GM19468 (cell line): ENCODE measurements around the gene ANKRD13A.
"Not testable (repeated sequence)": the region's sequence is repeated elsewhere in the genome, so short reads cannot be mapped to it uniquely, and the experiment has no call there.

Source experiments
- ATAC-seq: cut with Tn5 transposase; IDR thresholded peaks from one replicate; pipeline ENCODE4 v1.9.1; 2021; ENCODE audit warnings: mild to moderate bottlenecking, moderate library complexity, moderate number of reproducible peaks; ENCODE audit not compliant: unreplicated experiment; ENCODE audit errors: extremely low read depth

ANKRD13A gene

DNA sequence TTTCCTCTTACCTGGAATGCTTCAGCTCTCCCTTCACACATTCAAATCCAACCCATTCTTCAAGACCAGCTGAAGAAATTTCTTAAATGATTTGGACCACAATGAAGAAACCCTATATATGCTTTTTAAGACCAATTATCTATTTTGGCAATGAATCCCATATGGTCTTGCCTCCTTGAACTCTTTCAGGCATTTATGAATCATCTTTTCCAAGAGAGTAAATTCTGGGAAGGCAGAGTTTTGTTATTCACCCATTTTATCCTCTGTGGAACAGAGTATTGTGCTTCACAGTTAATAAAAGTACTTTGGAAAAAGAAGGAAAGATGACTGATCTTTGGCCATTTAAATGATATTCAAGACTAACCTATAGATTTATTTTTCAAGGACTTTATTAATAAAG lies 17.0 kb upstream of the ANKRD13A start:
- ATAC-seq: no peak

DNA sequence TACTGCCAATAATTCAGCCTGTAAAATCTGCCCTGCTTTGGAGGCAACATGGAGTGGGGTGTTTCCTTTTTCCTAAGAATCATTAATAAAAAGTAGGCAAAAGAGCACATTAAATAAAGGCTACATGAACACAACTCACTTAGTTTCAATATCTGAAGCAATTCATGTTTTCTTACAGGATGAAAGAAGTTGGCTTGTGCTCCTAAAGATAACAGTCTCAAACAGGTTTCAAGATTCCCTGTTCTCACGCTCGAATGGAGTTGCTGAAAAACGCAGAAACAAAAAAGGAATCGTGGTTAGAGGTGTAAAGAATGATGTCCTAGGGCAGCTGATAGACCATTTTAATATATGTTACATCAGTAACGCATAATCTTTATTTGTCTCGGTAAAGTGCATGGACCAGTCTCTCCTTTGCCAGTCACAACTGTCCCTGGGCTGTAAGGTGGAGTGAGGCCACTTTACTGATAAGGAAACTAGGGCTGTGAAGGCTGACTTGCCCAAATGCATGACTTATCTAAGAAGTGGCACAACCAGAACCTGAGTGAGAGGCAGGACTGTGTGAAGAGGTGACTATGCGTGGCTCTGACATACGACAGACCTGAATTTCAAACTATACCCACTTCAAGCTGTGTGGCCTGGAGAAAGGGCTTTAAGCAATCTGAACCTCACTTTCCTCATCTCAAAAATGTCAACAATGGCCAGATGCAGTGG lies 15.6 kb upstream of the ANKRD13A start:
- no peak for ATAC-seq

DNA sequence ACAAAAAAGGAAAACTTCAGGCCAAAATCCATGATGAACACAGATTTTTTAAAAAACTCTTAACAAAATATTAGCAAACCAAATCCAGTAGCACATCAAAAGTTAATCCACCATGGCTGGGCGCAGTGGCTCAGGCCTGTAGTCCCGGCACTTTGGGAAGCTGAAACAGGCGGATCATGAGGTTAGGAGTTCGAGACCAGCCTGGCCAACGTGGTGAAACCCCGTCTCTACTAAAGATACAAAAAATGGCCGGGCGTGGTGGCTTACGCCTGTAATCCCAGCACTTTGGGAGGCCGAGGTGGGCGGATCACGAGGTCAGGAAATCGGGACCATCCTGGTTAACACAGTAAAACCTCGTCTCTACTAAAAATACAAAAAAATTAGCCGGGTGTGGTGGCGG lies 13.0 kb upstream of the ANKRD13A start:
- ATAC-seq: not testable (repeated sequence)

DNA sequence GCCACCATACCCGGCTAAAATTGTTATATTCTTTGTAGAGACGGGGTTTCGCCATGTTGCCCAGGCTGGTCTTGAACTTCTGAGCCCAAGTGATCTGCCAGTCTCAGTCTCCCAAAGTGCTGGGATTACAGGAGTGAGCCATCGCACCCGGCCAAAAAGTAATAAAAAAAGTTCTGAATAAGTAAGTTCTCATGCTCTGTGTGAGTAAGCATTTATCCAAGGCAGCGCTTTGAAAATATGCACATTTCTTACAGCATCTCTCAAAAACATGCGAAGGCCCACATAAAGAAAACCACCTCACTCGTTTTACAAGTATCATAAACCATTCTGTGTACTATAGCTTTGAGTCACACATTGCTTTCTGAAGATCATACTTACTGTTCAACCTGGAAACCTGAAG lies 11.6 kb upstream of the ANKRD13A start:
- ATAC-seq: no peak

DNA sequence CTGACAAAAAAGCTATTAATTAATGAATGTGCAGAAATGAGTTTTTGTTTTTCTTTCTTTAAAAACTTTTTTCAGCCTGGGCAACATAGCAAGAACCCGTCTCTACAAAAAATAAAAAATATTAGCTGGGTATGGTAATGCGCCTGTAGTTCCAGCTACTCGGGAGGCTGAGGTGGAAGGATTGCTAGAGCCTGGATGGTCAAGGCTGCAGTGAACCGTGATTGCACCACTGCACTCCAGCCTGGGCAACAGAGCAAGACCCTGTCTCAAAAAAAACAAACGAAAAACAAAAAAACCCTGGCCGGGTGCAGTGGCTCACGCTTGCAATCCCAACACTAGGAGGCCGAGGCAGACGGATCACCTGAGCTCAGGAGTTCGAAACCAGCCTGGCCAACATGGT lies 11.0 kb upstream of the ANKRD13A start:
- no peak for ATAC-seq

DNA sequence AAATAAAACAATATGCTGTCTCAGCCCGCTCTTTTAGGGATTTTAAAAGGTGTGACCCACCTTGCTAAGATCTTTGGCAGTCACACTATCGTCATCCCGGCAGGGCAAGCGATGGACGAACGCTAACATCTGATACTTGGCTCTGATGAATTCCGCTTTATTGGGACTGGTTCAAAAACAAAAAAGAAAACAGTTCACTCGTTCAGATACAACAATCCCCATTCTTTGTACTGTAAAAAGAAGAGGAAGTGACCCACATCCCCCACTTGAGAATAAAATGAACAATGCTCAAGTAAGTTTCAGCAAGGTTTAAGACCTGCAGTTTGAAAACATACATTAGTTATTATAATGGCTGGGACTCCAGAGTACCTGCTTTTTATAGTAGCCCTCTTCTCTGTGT lies 10.3 kb upstream of the ANKRD13A start:
- no peak for ATAC-seq

DNA sequence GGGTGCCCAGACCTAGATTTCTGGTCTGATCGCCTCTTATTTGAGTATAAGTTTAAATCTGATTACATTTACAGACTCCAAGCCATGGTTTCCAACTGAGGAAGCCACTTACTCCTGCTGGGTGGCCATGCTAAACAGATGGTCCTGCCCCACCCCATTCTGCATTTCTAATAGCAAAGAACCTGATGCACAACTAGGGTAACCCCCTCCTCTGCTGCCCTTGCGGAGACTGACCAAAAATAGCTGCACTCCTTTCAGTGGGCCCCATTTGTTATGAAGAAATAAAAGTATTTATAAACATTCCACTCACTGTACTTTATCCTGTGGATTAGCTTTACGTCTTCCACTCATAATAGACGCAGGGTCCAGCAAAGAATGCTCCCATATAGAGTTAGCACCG lies 9.8 kb upstream of the ANKRD13A start:
- no peak for ATAC-seq

DNA sequence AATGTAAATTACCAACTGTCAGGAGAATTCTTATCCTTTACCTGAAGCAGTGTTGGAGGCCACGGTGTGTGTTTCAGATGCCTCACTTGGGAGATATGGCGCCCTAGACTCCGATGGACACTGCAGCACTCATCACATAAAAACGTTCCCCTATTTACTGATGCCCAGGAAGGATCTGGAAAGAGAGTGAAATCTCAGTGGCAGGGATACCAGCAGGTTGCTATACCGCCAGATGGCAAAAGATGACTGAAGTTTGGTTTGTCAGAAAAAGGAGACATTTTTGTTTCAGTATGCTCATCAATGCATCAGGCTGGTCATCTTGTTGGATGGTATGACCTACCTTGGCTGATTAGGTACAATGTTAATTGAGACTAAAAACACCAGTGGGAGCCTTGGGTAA lies 7.6 kb upstream of the ANKRD13A start:
- no peak for ATAC-seq

DNA sequence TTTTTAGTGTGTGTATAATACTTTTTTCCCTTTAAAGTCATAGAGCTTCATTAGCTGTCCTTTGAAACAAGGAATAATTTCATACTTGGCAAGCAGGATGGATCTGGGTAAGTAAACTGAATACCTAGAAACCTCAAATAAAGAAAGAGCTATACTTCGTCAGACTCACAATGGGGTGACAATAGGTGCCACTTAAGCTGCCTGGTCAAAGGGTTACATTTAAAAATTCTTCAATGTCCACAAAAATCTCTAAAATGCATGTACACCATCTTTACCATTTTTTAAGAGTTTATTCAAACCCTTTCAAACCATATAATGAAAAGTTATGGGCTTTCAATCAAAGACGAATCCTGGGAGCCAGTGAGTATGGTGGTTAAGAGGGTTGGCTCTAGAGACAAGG lies 6.1 kb upstream of the ANKRD13A start:
- no peak for ATAC-seq

DNA sequence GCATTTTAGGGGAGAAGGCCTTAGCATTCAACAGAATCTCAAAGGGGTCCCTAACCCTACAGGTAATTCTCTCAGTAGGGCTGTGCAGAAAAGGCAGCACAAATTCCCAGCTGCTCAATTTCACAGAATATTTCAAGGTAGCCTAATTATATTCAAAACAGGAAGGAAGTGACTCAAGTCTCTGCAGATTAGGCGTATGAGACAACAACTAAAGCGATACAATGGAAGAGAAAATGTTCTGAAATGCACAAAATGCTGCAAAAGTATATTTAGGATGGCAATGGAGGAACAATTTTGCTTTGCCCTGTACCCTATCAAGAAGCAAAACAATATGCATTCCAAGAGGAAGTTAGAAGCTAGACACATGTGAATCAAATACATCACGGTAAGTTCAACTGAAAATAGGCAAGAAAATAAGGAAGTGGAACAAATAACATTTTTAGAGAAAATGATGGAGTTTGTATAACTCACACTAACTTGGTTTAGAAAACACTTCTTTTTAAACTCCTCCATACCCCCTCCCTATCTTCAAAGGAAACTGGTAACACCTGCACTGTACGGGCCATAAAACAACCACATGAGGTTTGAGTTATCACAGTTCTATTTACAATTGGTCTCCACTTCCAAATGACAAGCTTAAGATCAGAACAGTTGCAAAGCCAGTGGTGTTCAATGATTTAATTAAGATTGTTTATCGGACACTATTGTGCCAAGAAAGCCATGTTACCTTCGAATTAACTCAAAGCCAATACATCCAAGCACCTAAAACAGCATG lies 4.6 kb upstream of the ANKRD13A start:
- no peak for ATAC-seq

DNA sequence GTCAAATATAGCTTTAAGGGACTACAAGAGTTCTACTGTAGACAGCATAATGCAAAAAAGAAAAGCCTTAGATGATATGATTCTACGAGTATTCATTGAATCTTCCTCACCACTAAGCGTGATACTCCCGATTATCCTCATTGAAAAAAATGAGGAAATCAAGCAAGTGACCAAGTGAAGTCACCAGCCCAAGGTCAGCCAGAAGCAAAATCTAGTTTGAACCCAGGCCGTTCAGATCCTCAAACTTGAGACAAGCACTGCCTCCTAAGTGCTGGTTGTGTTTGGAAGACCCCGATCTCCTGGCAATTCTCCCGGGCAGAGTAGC lies 3.9 kb upstream of the ANKRD13A start:
- ATAC-seq: no peak

DNA sequence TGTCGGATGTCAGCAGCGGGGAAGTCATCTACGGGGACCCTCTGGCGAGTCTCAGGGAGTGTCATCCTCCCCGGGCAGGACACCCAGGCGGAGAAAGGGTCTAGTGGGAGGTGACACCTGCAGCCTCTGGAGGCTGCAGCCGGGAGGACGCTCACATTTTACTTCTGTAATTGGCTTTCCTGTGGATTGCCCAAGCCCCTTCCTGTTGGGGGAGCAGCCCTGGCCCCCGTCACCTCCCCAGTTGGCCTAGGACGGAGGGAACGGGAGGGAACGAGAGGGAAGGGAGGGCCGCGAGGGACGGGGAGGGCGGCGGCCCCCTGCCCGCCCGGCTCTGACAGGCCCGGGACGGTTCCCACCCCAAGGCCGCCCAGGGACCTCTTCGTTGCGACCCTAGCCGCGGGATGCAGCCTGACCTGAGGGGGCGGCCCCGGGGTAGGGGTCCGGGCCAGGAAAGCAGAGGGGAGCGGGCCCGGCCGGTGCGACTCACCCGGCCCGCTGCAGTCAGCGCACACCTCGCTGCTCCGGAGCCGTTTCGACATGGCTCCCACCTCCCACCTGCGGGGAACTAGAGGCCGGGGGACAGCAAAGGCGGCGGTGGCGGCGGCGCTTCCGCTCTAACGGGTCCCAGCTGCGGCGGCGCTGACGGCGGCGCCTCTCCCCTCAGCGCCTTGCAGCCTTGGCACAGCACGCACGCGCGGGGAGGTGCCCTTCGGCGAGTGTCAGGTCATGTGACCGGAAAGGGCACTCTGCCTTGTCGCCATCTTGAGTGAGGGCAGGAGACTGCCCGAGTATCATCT lies 3.3 kb upstream of the ANKRD13A start, which contains the start of gene GIT2:
TSS of gene GIT2 (minus strand) at position 683 of the 797 bp plus-strand sequence. CDS start at position 539, 144 bp downstream.
- peak; percentile 65 for ATAC-seq

DNA sequence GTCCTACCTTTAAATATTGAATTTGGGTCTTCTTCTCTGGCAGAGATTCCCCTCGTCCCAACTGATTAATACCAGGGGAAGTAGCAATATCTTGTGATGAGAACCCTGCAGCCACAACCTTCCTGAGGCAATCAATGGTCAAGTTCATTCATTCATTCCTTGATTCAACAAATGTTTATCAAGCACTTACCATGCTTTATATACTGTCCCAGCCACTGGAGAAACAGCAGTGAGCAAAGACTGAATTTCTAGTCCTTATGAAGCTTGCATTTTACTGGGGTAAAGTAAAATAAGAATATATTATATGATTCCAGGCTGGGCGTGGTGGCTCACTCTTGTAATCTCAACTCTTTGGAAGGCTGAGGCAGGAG lies 2.8 kb upstream of the ANKRD13A start:
- no peak for ATAC-seq

DNA sequence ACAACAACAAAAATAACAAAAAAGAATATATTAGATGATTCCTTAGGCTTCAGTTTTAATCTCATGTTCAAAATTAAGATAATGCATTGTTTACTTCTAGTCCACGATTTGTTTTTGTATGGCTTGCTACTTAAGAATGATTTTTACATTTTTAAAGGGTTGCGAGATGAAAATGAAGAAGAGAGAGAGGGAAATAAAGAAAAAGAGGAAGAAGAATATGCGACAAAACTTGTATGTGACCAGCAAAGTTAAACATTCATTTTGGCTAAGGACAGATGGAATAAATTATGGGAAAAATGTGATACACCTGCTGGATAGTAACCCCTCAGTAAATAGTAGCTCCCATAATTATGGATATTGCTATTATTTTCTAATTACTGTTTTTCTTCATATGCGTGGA lies 1.8 kb upstream of the ANKRD13A start:
- ATAC-seq: no peak

DNA sequence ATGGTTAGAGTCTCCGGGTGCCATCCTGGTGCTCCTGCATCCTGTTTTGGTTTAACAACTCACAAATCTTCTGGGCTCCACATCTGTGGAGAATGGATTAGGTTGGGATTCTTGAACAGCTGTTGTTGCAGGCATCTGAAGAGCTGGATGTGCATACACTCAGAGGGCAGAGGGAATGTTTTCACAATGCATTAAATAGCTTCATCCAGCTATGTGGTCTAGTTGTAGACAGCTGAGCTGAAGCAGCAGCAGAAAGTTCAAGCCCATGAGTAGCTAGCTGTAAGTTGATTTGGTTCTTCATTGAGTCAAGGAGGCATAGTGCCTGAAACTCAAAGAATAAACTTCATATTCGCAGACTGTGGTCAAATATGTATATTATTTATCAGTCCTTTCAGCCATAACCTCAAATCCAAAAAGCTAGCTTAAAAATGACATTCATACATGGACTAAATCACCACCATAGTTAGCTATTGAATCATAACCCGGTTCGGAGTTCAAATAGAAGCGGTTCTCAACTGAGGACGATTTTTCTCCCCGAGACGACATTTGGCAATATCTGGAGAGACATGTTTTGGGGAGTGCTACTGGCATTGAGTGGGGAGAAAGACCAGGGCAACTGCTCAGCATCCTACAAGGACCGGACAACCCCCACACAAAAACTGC lies 858 bp upstream of the ANKRD13A start:
- ATAC-seq: no peak

DNA sequence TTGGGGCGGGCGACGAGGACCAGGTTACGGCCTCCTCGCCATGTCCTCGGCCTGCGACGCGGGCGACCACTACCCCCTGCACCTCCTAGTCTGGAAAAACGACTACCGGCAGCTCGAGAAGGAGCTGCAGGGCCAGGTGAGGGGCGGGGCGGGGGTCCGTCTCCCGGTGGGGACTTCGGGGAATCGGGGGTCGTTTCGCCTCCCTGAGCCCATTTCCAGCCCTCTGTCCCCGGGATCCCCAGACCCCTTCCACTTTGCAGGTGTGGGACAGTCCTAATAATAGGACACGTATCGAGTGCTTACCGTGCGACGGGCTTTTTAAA lies 380 bp downstream of the ANKRD13A start:
- no peak for ATAC-seq

DNA sequence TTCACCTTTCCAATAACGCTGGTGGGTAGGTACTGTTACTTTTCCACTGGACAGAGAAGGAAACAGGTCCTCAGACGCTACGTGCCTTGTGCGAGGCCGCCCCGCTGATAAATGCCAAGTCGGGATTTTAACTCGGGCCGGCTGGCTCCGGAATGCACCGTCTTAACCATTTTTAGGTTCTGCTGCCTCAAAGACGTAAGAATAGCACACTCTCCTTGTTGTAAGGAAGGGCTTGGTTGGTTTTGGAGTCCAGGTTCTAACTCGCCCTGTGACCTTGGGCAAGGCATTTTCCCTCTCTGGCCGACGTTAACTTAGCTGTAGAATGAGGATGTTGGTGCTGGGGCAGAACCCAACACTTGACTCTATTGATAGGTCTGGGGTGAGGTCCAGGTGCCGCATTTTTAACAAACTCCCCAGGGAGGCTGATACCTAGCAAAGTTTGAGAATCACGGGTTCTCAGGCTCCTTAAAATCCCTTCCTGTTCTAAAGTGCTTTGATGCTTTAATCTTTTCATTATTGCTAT lies 814 bp downstream of the ANKRD13A start:
- ATAC-seq: no peak

DNA sequence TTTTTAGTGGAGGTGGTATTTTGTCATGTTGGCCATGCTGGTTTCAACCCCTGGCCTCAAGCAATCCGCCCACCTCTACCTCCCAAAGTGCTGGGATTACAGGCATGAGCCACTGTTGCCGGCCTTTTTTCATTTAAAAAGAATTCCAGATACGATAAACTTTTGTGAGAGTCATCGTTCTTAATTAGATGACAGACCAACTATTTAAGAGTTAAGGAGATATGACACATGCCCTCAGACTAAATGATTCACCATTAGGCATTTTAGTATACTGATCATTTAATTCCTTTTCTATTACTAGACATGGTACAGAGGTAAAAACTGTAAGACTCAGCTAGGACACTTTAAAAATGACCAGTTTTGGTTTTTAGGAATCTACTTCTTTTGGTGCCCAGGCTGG lies 2.4 kb downstream of the ANKRD13A start:
- no peak for ATAC-seq

DNA sequence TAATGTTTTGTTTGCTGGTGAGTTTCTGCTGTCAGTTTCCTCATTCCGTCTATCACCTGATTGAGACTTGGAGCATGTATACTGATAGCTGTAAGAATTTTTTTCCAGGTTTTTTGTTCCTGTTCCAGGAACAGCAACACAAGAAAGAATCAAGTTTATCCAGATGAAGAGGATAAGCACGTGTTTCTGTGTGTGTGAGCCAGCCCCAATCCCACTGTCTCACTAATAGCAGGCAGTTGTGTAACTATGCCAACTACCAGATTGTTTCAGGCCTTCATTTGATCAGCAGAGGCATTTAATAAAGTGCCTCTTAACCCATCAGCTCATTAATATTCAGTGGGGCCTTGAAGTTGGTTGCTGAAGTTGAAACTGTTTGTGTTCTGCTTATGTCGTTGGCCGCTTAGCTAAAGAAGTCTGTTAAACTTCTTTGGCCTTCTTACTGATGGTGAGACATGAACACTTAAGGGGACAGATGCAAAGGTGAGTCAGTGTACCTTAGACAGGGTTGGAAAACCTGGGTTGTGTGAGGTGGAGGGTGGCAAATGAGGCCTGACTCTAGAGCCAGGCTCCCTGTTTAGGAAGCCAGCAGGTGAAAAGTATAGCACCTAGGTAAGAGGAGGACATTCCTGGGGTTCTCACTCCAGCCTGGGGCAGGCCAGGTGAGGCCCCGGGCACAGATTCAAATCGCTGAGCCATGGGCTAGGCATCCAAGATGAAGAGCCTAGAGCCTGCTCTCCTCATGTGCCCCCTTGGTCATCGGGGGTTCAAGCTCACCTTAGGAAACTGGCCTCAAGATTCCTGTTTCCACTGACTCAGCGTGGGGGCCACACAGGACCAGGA lies 3.7 kb downstream of the ANKRD13A start:
- ATAC-seq: no peak

DNA sequence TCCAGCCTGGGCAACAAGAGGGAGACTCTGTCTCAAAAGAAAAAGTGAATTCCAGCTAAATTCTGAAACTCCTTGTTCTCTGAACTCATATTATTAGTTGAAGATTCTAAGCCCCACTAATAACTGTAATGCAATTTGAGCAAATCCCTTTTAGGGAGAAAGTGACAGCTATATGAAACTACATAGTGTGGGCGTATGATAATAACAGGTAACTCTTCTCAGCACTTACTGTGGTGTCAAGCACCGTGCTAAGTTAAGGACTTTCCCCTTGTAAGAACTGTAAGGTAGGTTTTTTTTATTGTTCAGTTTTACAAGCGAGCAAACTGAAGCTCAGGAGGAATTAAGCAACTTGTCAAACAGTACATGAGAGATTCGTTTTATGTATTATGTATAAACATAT lies 5.4 kb downstream of the ANKRD13A start:
- no peak for ATAC-seq
